Stomach (tissue), 4 donors: ENCODE data around the gene SOS1.

Source experiments
- POLR2A ChIP-seq, 4 donors: fragments of 450-650 bp; IDR thresholded peaks; one replicate each; pipeline ENCODE4 v1.6.1; 2016; ENCODE audit warnings: antibody characterized with exemption in 4 of 4, control low read depth in 2 of 4, mild to moderate bottlenecking in 1 of 4, moderate library complexity in 1 of 4
- POLR2AphosphoS5 ChIP-seq, 3 donors: sonication (generic); formaldehyde crosslinking; IDR thresholded peaks; one replicate each; pipeline ENCODE4 v1.6.1; 2016; ENCODE audit warnings: antibody characterized with exemption in 3 of 3
- TF ChIP-seq, protein P1 (sequence below), 7 experiments: fragments of 450-650 bp in 4 of 7; fragments of 200-600 bp in 3 of 7; sonication (generic) in 3 of 7; IDR thresholded peaks; one replicate each; pipeline ENCODE4 v1.5.1; 2016 to 2019; ENCODE audit warnings: antibody characterized with exemption in 7 of 7, control low read depth in 2 of 7, mild to moderate bottlenecking in 1 of 7

DNA sequence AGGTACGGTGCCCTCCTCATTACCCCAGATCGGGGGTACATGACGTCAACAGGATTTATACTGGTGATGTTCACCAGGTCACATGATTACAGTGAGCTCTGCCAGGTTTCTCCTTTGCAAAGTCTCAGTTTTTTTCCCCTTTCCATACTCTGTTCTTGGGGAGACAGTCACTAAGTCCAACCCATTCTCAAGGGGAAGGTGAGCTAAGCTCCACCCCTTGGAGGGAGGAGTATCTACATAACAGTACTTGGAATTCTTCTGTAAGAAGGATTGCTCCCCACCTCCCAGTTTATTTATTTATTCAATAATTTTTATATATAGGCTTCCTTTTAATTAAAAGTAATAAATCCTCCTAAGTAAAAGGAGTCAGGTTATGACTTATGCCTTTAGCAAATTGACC is 34.1 kb upstream of the SOS1 start:
- TF ChIP-seq, protein P1, sequence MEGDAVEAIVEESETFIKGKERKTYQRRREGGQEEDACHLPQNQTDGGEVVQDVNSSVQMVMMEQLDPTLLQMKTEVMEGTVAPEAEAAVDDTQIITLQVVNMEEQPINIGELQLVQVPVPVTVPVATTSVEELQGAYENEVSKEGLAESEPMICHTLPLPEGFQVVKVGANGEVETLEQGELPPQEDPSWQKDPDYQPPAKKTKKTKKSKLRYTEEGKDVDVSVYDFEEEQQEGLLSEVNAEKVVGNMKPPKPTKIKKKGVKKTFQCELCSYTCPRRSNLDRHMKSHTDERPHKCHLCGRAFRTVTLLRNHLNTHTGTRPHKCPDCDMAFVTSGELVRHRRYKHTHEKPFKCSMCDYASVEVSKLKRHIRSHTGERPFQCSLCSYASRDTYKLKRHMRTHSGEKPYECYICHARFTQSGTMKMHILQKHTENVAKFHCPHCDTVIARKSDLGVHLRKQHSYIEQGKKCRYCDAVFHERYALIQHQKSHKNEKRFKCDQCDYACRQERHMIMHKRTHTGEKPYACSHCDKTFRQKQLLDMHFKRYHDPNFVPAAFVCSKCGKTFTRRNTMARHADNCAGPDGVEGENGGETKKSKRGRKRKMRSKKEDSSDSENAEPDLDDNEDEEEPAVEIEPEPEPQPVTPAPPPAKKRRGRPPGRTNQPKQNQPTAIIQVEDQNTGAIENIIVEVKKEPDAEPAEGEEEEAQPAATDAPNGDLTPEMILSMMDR (IDR thresholded peaks at IDR 0.05) = no peak
- no peak for TF ChIP-seq POLR2AphosphoS5 (IDR thresholded peaks at IDR 0.05)
- TF ChIP-seq POLR2A (IDR thresholded peaks at IDR 0.05) = no peak
